ENCODE results near the gene NIT1. TPM values are rescaled to one million over a fixed set of nuclear protein-coding genes. Genes with fewer than 3 reads are reported as not detected.

Gene NIT1
- total and polyA plus RNA-seq, 12 donors = 24.1 to 41.2 (median 32.1) TPM

DNA sequence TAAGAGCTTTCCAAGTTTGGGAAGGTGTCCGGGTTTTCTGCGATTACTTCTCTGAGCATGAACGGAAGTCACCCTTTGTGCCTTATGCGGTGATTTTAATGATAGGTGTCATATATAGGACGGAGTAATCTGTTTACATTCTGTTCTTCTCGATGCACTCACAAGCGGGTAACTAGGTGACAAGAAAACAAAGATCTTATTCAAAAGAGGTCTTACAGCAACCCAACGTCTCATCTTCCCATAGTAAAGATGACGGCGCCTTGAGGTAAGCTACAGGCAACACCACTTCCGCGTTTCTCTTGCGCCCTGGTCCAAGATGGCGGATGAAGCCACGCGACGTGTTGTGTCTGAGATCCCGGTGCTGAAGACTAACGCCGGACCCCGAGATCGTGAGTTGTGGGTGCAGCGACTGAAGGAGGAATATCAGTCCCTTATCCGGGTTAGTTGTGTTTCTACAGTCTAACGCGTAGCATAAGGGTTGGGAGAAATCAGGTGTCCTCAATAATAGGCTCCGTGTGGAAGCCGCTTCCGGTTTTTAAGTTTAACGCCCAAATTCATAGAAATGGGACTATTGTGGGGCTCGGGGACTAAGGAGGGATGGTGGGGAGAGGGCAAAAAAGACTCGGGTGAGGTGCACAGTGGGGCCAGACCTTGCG, 35.9 kb downstream of the NIT1 start, which contains the start of gene UFC1:
Gene UFC1 (plus strand): TSS at position 297 of the 656 bp plus-strand sequence. CDS start 20 bp downstream, at position 317.
- peak within 1 kb of the TSS; percentile 83 to 96 (median 93) for H3K27ac ChIP-seq
- 0% methylated on average over 33 of the region's 33 CpGs for WGBS, 2 donors
- peaks cover 0 to 24% (median 14%) of the 10 kb centered on the region in 9 donors for H3K4me1 ChIP-seq
- H3K36me3 ChIP-seq = peaks cover 0 to 22% (median 0%) of the 10 kb centered on the region in 9 donors
- intact Hi-C loops (cut with DNase I) = loop anchor here in 2 of 10 donors (1.0 to 5.0 kb wide), 3 partner anchors 21 to 150 kb away; partner anchors contain the start of genes DEDD (in 1 of the 2), NIT1 (in 1 of the 2) and PFDN2 (in 1 of the 2)
- TF ChIP-seq CTCF (IDR thresholded peaks at IDR 0.05) = no peak
- H3K4me3 ChIP-seq = peak within 1 kb of the TSS; percentile 60 to 91 (median 82)
- no peaks in the 10 kb centered on the region for H3K27me3 ChIP-seq
- DNase-seq = peak; percentile 70 to 87
- peak; percentile 83 to 95 (median 94) for ATAC-seq
- no peaks in the 10 kb centered on the region for H3K9me3 ChIP-seq

- H3K36me3 ChIP-seq = peaks cover 0 to 44% (median 5%) of the 10 kb centered on the region in 9 donors
- H3K27me3 ChIP-seq = no peaks in the 10 kb centered on the region
- intact Hi-C loops (cut with DNase I) = no loop called here
- no peak overlapping the region for H3K4me3 ChIP-seq
- H3K27ac ChIP-seq = no peak overlapping the region
- no peak for ATAC-seq
- peaks cover 5 to 48% (median 38%) of the 10 kb centered on the region in 9 donors for H3K4me1 ChIP-seq
- WGBS, 2 donors = 84 to 97% methylated on average over 1 of the region's 1 CpG
- TF ChIP-seq CTCF (IDR thresholded peaks at IDR 0.05) = no peak
- DNase-seq = no peak
- no peaks in the 10 kb centered on the region for H3K9me3 ChIP-seq
Observed at GRCh38 chr1:161157867-161158266, 40.0 kb downstream of the NIT1 start.

DNA sequence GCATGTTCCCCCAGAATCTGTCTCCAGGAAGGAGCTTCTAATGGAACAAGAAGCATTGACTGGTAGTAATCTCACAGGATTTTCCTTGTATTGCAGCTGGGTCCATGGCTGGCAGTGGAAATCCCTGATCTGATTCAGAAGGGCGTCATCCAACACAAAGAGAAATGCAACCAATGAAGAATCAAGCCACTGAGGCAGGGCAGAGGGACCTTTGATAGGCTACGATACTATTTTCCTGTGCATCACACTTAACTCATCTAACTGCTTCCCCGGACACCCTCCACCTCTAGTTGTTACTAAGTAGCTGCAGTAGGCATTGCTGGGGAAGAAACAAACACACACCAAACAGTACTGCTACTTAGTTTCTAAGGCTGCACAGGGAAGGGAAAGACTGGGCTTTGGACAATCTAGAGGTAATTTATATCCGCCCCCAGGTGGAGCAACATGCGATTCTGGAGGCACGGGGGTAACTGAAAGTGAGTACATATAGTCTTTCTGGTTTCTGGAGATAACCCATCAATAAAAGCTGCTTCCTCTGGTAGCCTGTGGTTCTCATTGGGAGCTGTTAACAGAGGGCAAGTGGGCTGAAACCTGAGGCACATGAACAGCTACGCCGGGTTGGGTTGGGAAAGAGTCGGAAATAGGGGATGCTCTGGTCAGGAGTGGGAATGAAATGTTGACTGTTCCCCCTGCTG, 40.6 kb downstream of the NIT1 start:
- WGBS, 2 donors = 75 to 80% methylated on average over 9 of the region's 9 CpGs
- TF ChIP-seq CTCF (IDR thresholded peaks at IDR 0.05) = no peak
- Histone ChIP-seq H3K36me3 (peaks cover 0 to 50% (median 5%) of the 10 kb centered on the region in 9 donors), H3K27ac (peak overlapping the region in 9 of 10 donors; percentile 71 to 95 (median 91)), H3K4me3 (peak overlapping the region in 8 of 10 donors; percentile 55 to 99 (median 96)), H3K27me3 (no peaks in the 10 kb centered on the region), H3K4me1 (peaks cover 5 to 43% (median 37%) of the 10 kb centered on the region in 9 donors), H3K9me3 (no peaks in the 10 kb centered on the region)
- no peak for ATAC-seq
- DNase-seq = no peak
- intact Hi-C loops (cut with DNase I) = no loop called here

- intact Hi-C loops (cut with DNase I) = no loop called here
- no peaks in the 10 kb centered on the region for H3K27me3 ChIP-seq
- H3K36me3 ChIP-seq = peaks cover 0 to 59% (median 5%) of the 10 kb centered on the region in 9 donors
- DNase-seq (peak; percentile 95), ATAC-seq (peak; percentile 94 to 98 (median 96))
- peak within 1 kb of the TSS; percentile 68 to 95 (median 90) for H3K27ac ChIP-seq
- peak in 5 of 9 donors; percentile 18 to 52 (median 42) for TF ChIP-seq CTCF (IDR thresholded peaks at IDR 0.05)
- no peaks in the 10 kb centered on the region for H3K9me3 ChIP-seq
- peak within 1 kb of the TSS; percentile 55 to 99 (median 96) for H3K4me3 ChIP-seq
- 1% methylated on average over 55 to 60 of the region's 60 CpGs for whole genome bisulfite sequencing, 2 donors
- H3K4me1 ChIP-seq = peaks cover 5 to 43% (median 34%) of the 10 kb centered on the region in 9 donors
Observed at GRCh38 chr1:161159087-161159912, 41.4 kb downstream of the NIT1 start, which contains the start of gene USP21. Gene USP21, plus strand, starts transcription at chr1:161159500. Its CDS starts 1,141 bp downstream, at chr1:161160641.
